ENCODE results near the gene PHYHD1. TPM values are rescaled to one million over a fixed set of nuclear protein-coding genes. Genes with fewer than 3 reads are reported as not detected.
A peak's percentile ranks its signal among the peaks of the same experiment; 100 is the strongest.

PHYHD1 gene
- total and polyA plus RNA-seq, 2 donors (not counting 1 experiment from before 2014, with no cell fraction given): 0.96 to 2.0 TPM

DNA sequence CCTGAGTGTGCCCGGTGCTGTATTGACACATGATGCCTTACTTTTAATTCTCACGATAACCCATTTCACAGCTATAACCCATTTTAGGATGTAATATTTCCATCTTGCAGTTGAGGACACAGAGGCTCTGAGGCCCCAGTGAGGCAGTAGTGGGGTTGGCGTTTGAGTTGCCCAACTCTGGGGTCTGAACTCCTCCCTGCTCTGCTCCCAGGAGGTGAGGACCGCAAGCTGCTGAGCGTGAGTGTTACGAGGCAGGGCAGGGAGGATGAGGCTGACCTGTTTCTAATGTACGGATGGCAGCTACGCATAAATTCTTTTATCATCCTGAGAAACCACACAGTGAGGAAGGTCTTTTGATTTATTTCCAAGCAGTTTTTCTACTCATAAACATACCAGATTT lies 27.4 kb upstream of the PHYHD1 start:
- ATAC-seq (ENCODE audit: low read depth): no peak
- TF ChIP-seq EZH2 (IDR thresholded peaks at IDR 0.05; ENCODE audit: borderline replicate concordance, insufficient read depth, low read depth, low read length, poor library complexity, severe bottlenecking): no peak
- TF ChIP-seq, protein P1, sequence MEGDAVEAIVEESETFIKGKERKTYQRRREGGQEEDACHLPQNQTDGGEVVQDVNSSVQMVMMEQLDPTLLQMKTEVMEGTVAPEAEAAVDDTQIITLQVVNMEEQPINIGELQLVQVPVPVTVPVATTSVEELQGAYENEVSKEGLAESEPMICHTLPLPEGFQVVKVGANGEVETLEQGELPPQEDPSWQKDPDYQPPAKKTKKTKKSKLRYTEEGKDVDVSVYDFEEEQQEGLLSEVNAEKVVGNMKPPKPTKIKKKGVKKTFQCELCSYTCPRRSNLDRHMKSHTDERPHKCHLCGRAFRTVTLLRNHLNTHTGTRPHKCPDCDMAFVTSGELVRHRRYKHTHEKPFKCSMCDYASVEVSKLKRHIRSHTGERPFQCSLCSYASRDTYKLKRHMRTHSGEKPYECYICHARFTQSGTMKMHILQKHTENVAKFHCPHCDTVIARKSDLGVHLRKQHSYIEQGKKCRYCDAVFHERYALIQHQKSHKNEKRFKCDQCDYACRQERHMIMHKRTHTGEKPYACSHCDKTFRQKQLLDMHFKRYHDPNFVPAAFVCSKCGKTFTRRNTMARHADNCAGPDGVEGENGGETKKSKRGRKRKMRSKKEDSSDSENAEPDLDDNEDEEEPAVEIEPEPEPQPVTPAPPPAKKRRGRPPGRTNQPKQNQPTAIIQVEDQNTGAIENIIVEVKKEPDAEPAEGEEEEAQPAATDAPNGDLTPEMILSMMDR (IDR thresholded peaks at IDR 0.05): no peak
- Histone ChIP-seq H3K27ac (ENCODE audit: low read length in 2 of 2) (no peak overlapping the region), H3K9ac (ENCODE audit: low read length) (no peak overlapping the region), H3K4me3 (ENCODE audit: control extremely low read depth in 1 of 5, extremely low read depth in 1 of 5, insufficient read depth in 1 of 5, low read depth in 2 of 5, low read length in 4 of 5) (no peak overlapping the region), H4K20me1 (ENCODE audit: control insufficient read depth, insufficient read depth, low read length, poor library complexity, severe bottlenecking) (peaks cover 9% of the 10 kb centered on the region), H3K4me1 (ENCODE audit: control insufficient read depth in 2 of 2, insufficient read depth in 2 of 2, low read length in 2 of 2) (peaks cover under 1 to 7% of the 10 kb centered on the region in 2 donors), H3K4me2 (replicated peaks; ENCODE audit: low read depth, low read length, poor library complexity, severe bottlenecking) (no peak overlapping the region), H2AFZ (ENCODE audit: insufficient read depth, low read depth, low read length, poor library complexity, severe bottlenecking) (no peak overlapping the region), H3K79me2 (ENCODE audit: control insufficient read depth, insufficient read depth, low read length) (peaks cover 50% of the 10 kb centered on the region), H3K27me3 (replicated peaks in 1 of 4; ENCODE audit: control extremely low read depth in 1 of 4, control insufficient read depth in 3 of 4, insufficient read depth in 4 of 4, low read length in 3 of 4) (no peaks in the 10 kb centered on the region), H3K36me3 (replicated peaks in 1 of 2; ENCODE audit: control extremely low read depth in 1 of 2, control insufficient read depth in 1 of 2, extremely low read depth in 1 of 2, insufficient read depth in 2 of 2, low read length in 1 of 2) (peaks cover 0 to 39% of the 10 kb centered on the region in 2 experiments), H3K9me3 (ENCODE audit: control extremely low read depth in 1 of 3, control insufficient read depth in 2 of 3, insufficient read depth in 1 of 3, low read length in 2 of 3) (no peaks in the 10 kb centered on the region)
- DNase-seq: no peak
- H3K4me3 Mint-ChIP-seq: no peak overlapping the region
- intact Hi-C loops (cut with micrococcal nuclease): no loop called here
- H3K9me3 Mint-ChIP-seq (ENCODE audit: insufficient read depth): no peaks in the 10 kb centered on the region
- no peaks in the 10 kb centered on the region for H3K27me3 Mint-ChIP-seq
- 100% methylated on average over 4 of the region's 8 CpGs for WGBS (ENCODE audit: insufficient coverage)
- peaks cover 24% of the 10 kb centered on the region for H3K4me1 Mint-ChIP-seq
- ChIA-PET POLR2A (no interaction called here), CTCF (no interaction called here)
- H3K27ac Mint-ChIP-seq: no peak overlapping the region

DNA sequence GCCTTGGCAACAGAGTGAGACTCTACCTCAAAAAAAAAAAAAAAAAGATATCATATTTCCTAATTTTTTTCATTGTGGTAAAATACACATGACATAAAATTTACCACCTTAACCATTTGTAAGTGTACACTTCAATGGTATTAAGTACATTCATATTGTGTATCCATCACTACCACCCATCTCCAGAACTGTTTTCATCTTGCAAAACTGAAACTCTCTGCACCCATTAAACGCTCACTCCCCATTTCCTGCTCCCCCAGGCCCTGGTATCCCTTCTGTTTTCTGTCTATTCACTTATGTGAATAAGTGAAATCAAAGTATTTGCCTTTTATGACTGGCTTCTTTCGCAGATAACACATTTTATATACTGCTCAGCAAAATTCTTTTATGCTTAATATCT lies 26.0 kb upstream of the PHYHD1 start:
- Histone ChIP-seq H3K9me3 (ENCODE audit: control extremely low read depth in 1 of 3, control insufficient read depth in 2 of 3, insufficient read depth in 1 of 3, low read length in 2 of 3) (no peaks in the 10 kb centered on the region), H2AFZ (ENCODE audit: insufficient read depth, low read depth, low read length, poor library complexity, severe bottlenecking) (no peak overlapping the region), H3K4me3 (ENCODE audit: control extremely low read depth in 1 of 5, extremely low read depth in 1 of 5, insufficient read depth in 1 of 5, low read depth in 2 of 5, low read length in 4 of 5) (no peak overlapping the region), H3K27ac (ENCODE audit: low read length in 2 of 2) (no peak overlapping the region), H3K4me2 (replicated peaks; ENCODE audit: low read depth, low read length, poor library complexity, severe bottlenecking) (no peak overlapping the region), H4K20me1 (ENCODE audit: control insufficient read depth, insufficient read depth, low read length, poor library complexity, severe bottlenecking) (no peaks in the 10 kb centered on the region), H3K36me3 (replicated peaks in 1 of 2; ENCODE audit: control extremely low read depth in 1 of 2, control insufficient read depth in 1 of 2, extremely low read depth in 1 of 2, insufficient read depth in 2 of 2, low read length in 1 of 2) (peaks cover 0 to 38% of the 10 kb centered on the region in 2 experiments), H3K4me1 (ENCODE audit: control insufficient read depth in 2 of 2, insufficient read depth in 2 of 2, low read length in 2 of 2) (peaks cover 14 to 21% of the 10 kb centered on the region in 2 donors), H3K9ac (ENCODE audit: low read length) (no peak overlapping the region), H3K79me2 (ENCODE audit: control insufficient read depth, insufficient read depth, low read length) (peaks cover 50% of the 10 kb centered on the region), H3K27me3 (replicated peaks in 1 of 4; ENCODE audit: control extremely low read depth in 1 of 4, control insufficient read depth in 3 of 4, insufficient read depth in 4 of 4, low read length in 3 of 4) (no peaks in the 10 kb centered on the region)
- intact Hi-C loops (cut with micrococcal nuclease): no loop called here
- no peak for DNase-seq
- Mint-ChIP-seq H3K9me3 (ENCODE audit: insufficient read depth) (no peaks in the 10 kb centered on the region), H3K4me1 (peaks cover 29% of the 10 kb centered on the region), H3K27me3 (no peaks in the 10 kb centered on the region), H3K4me3 (no peak overlapping the region), H3K27ac (peak overlapping the region; percentile 75)
- no peak for ATAC-seq (ENCODE audit: low read depth)
- TF ChIP-seq, protein P1 (IDR thresholded peaks at IDR 0.05): no peak
- TF ChIP-seq EZH2 (IDR thresholded peaks at IDR 0.05; ENCODE audit: borderline replicate concordance, insufficient read depth, low read depth, low read length, poor library complexity, severe bottlenecking): no peak
- CTCF ChIA-PET: interaction anchor here (0.9 kb wide), 1 partner anchor 470 kb away, joined by 5 read pairs; no protein-coding TSS in a partner anchor
- POLR2A ChIA-PET: no interaction called here
- WGBS (ENCODE audit: insufficient coverage): no CpG with 5 or more reads among the region's 2 CpGs

All from B cell (primary cell).